GM19193 (cell line): ENCODE results near the gene SPTB.

ENCODE experiments used
- POLR2A ChIP-seq: IDR thresholded peaks from 4 replicates; pipeline ENCODE4 v1.6.1; 2011; ENCODE audit not compliant: insufficient read depth, insufficient read length; ENCODE audit errors: extremely low read depth

The SPTB gene

GRCh38 chr14:64821651-64822050 lies 58.1 kb downstream of the SPTB start:
- no peak for TF ChIP-seq POLR2A

GRCh38 chr14:64818151-64818550 lies 61.6 kb downstream of the SPTB start:
- TF ChIP-seq POLR2A = no peak

- no peak for TF ChIP-seq POLR2A
Measured at GRCh38 chr14:64817631-64818030, 62.1 kb downstream of the SPTB start.

- no peak for TF ChIP-seq POLR2A
Measured at GRCh38 chr14:64816221-64816783, 63.4 kb downstream of the SPTB start.

- no peak for TF ChIP-seq POLR2A
Measured at GRCh38 chr14:64815257-64815656, 64.5 kb downstream of the SPTB start.

GRCh38 chr14:64812412-64812811 lies 67.3 kb downstream of the SPTB start:
- no peak for TF ChIP-seq POLR2A

GRCh38 chr14:64811676-64812075 lies 68.0 kb downstream of the SPTB start:
- TF ChIP-seq POLR2A = no peak

GRCh38 chr14:64808449-64808848 lies 71.3 kb downstream of the SPTB start:
- no peak for TF ChIP-seq POLR2A

GRCh38 chr14:64807551-64807950 lies 72.2 kb downstream of the SPTB start:
- no peak for TF ChIP-seq POLR2A

- no peak for TF ChIP-seq POLR2A
Measured at GRCh38 chr14:64806862-64807495, 72.7 kb downstream of the SPTB start.

GRCh38 chr14:64806202-64806861 lies 73.4 kb downstream of the SPTB start:
- TF ChIP-seq POLR2A = no peak

- TF ChIP-seq POLR2A = no peak
Measured at GRCh38 chr14:64804754-64805260, 74.9 kb downstream of the SPTB start.

- no peak for TF ChIP-seq POLR2A
Measured at GRCh38 chr14:64801800-64802199, 77.9 kb downstream of the SPTB start.

- TF ChIP-seq POLR2A = no peak
Measured at GRCh38 chr14:64801046-64801445, 78.7 kb downstream of the SPTB start.

GRCh38 chr14:64800000-64800399 lies 79.7 kb downstream of the SPTB start:
- no peak for TF ChIP-seq POLR2A

GRCh38 chr14:64799555-64799954 lies 80.2 kb downstream of the SPTB start:
- TF ChIP-seq POLR2A = no peak

- TF ChIP-seq POLR2A = no peak
Measured at GRCh38 chr14:64796369-64796768, 83.3 kb downstream of the SPTB start.

- no peak for TF ChIP-seq POLR2A
Measured at GRCh38 chr14:64795921-64796320, 83.8 kb downstream of the SPTB start.
